Neural progenitor cell (in vitro differentiated cells): Measurements from ENCODE around the gene ATP1A1.

Source experiments
- EZH2 ChIP-seq: fragments of 200-600 bp; sonication (generic); IDR thresholded peaks from 2 replicates; pipeline ENCODE4 v1.6.1; 2017; ENCODE audit warnings: antibody characterized with exemption, mild to moderate bottlenecking, moderate library complexity
- TF ChIP-seq, protein P1 (sequence below): fragments of 200-600 bp; sonication (generic); IDR thresholded peaks from 2 replicates; pipeline ENCODE4 v1.5.1; 2017; ENCODE audit warnings: antibody characterized with exemption, mild to moderate bottlenecking

DNA sequence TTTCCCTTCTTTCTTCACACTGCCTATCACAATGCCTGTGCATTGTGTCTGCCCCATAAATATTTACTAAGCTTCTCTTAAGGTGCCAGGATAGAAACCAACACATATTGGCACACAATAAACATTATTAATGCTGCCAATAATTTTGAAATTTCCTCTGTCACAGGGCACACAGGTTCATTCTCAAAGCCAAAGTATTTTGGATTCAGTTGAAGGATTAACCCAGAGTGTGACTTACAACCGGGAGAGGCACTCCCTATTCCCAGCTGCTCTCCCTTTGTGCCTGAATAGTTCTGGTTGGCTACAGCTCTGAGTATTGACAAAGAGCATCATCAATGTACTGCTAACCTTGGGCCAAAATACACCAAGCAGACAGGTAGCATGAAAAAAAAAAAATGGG lies 46.6 kb upstream of the ATP1A1 start:
- TF ChIP-seq EZH2: no peak
- TF ChIP-seq, protein P1, sequence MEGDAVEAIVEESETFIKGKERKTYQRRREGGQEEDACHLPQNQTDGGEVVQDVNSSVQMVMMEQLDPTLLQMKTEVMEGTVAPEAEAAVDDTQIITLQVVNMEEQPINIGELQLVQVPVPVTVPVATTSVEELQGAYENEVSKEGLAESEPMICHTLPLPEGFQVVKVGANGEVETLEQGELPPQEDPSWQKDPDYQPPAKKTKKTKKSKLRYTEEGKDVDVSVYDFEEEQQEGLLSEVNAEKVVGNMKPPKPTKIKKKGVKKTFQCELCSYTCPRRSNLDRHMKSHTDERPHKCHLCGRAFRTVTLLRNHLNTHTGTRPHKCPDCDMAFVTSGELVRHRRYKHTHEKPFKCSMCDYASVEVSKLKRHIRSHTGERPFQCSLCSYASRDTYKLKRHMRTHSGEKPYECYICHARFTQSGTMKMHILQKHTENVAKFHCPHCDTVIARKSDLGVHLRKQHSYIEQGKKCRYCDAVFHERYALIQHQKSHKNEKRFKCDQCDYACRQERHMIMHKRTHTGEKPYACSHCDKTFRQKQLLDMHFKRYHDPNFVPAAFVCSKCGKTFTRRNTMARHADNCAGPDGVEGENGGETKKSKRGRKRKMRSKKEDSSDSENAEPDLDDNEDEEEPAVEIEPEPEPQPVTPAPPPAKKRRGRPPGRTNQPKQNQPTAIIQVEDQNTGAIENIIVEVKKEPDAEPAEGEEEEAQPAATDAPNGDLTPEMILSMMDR: no peak
